GM19193 (cell line): ENCODE data around the gene RNF31.

Experiments used
- POLR2A ChIP-seq: IDR thresholded peaks from 4 replicates; pipeline ENCODE4 v1.6.1; 2011; ENCODE audit not compliant: insufficient read depth, insufficient read length; ENCODE audit errors: extremely low read depth

RNF31 gene

DNA sequence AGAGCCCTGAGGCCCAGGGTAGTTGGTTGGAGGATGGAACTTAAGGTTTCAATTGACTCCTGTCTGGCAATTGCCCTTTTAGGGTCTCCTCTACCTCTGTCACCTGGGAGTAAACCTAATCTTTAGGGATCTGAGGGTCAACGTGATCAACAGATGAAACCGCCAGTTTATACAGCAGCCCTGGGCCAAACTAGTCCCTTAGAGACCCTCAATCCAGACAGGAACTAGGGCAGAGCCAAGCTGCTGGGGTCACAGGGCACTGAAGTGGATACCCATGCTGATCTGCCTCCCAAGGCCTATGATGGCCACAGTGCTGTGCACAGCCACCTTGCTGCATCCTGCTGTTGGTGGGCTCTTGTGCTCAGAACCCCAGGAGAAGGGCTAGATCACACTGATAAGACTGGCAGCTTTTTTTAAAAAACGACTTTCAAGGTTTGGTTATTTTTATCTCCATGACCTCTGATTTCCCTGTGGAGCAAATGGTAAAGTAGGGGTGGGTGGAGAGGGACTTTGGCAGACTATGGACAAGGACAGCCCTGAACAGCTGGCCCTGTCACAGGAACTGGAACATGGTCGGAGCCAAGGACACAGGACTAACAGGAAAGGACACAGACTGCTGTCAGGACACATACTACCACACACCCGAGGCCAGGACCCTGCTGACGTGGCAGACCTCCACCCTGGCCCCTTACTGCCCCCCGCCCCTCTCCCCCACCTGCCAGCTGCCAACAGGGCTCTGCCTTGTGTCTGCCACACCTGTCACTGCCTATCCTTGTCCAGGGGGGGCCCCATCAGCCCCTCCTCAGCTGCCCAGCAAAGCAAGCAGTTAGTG, 16.4 kb upstream of the RNF31 start:
- TF ChIP-seq POLR2A, result no peak

DNA sequence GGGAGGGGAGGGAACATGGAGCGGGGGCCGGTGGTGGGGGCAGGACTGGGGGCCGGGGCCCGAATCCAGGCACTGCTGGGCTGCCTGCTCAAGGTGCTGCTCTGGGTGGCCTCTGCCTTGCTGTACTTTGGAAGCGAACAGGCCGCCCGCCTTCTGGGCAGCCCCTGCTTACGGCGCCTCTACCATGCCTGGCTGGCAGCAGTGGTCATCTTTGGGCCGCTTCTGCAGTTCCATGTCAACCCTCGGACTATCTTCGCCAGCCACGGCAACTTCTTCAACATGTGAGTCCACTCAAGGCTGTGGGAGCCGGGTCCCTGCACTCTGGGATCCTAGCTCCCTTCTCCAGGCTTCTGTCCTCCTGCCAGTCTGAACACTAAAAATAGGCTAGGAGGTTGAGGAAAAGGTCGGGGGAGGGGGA, 15.7 kb upstream of the RNF31 start:
- no peak for TF ChIP-seq POLR2A

DNA sequence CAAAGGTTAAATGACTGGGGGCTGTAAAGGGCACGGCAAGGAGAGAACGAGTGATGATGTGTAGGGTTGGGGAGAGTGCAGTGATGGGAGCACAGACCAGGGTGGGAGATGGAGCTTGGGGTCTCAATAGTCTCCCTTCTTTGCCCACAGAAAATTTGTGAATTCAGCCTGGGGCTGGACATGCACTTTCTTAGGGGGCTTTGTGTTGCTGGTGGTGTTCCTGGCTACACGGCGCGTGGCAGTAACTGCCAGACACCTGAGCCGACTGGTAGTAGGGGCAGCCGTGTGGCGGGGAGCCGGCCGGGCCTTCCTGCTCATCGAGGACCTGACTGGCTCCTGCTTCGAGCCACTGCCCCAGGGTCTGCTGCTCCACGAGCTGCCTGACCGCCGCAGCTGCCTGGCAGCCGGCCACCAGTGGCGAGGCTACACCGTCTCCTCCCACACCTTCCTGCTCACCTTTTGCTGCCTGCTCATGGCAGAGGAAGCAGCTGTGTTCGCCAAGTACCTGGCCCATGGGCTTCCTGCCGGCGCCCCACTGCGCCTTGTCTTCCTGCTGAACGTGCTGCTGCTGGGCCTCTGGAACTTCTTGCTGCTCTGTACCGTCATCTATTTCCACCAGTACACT, 15.1 kb upstream of the RNF31 start:
- no peak for TF ChIP-seq POLR2A

DNA sequence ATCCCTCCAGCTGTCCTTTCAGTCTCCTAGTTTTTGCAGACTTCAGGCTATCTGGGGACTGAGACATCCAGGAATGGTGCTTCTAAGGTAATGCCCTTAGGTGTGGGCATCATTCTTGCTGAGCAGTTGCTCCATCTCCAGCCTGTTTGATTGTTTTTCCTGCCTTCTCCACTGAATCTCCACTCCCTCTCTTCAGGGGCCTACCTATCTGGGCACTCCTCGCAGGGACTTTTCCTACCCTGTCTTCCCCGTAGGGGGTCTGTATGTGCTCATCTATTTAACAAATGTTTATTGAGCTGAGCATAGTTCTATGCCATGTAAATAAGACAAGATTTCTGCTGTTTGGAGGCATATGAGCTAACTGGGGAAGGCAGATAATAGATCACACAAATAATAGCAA, 14.3 kb upstream of the RNF31 start:
- TF ChIP-seq POLR2A, result no peak

DNA sequence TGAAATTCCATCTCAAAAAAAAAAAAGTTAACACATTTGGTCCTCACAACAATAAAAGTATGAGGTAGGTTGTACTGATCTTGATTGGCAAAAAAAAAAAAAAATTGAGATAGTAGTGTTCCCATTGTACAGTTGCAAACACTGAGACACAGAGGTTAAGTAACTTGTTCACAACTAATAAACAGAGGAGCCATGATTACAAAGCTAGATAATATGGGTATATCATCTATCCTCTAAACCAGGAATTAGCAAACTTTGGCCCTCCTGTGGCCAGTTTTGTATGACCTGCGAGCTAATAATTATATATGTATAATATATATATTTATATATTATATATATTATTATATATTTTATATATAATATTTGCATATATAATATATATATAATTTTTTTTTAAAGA, 13.6 kb upstream of the RNF31 start:
- no peak for TF ChIP-seq POLR2A

DNA sequence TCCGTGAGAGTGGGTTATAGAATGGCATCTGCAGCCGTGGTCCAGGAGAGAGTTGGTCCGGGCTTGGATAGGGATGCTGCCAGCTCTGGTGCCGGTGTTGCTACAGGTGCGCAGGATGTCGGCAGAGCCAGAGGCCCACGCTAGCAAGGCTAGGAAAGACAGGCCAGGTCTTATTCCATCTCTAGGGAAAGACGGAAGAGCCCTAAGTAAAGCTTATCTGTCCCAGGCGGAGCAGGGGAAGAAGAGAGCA, 11.8 kb upstream of the RNF31 start:
- no peak for TF ChIP-seq POLR2A

DNA sequence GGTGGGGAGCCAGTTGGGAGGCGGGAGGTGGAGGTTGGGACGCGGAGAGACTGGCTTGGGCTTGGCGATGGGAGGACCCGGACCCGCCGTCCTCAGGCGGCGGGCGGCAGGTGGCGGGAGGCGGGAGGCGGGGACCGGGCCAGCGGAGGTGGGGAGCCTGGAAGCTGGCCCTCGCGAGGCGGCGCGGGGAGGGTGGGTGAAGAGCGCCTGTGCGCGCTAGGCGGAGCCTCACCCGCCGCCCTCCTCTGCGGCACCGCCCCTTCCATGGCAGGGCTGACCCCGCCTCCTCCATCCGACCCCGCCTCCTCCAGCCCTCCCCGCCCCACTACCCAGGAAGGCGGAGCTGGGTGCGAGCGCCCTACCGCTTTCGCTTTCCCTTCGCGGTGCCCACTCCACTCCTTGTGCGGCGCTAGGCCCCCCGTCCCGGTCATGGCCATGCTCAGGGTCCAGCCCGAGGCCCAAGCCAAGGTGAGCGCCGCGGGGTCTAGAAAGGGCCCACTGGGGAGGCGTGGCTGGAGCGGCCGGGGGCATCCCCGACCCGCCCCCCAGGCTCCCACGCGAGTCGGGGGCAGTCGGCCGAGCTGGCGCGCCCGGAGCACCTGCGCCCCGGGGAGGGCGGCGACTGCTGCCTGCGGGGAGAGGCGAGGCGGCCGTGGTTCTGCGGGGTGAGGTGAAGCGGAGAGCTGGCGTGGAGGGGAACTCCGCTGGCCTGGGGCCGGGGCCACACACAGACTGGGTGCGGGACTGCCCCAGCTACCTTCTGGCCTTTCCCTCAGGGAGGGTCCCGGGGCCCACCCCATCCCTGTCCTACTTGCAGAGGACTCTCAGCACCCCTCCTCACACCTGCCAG, 11.2 kb upstream of the RNF31 start, which contains the start of gene PSME1:
Gene PSME1, plus strand, starts transcription at position 361 of the 850 bp plus-strand sequence. Its CDS starts 69 bp downstream, at position 430.
- peak; percentile 67 for TF ChIP-seq POLR2A

DNA sequence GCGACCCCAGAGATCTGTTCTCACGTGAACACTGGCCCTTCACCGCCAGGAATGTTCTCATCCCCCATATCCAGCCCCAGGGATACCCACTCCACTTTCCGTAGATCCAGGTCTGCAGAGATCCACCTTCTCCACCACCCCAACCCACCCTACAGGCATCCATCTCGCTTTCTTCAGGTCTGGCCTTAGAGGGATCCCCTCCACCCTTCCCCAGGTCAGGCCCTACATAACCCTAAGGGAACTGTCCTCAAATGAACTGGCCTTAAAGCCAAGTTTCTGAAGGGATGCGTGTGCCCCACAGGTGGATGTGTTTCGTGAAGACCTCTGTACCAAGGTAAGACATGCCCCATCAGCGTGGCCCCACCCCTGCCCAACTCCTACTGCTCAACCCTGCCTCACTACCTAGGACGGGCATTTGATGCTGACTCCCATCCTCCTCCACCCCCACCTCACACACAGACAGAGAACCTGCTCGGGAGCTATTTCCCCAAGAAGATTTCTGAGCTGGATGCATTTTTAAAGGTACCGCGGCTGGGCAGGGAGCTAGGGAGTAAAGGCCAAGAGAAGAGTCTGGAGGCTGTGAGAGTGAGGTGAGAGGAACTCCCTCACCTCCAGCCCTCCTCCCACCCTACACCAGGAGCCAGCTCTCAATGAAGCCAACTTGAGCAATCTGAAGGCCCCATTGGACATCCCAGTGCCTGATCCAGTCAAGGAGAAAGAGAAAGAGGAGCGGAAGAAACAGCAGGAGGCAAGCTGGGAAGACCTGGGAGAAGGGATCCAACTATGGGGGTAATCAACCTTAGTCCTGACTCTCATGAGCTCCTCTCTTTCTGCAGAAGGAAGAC, 10.4 kb upstream of the RNF31 start:
- no peak for TF ChIP-seq POLR2A

DNA sequence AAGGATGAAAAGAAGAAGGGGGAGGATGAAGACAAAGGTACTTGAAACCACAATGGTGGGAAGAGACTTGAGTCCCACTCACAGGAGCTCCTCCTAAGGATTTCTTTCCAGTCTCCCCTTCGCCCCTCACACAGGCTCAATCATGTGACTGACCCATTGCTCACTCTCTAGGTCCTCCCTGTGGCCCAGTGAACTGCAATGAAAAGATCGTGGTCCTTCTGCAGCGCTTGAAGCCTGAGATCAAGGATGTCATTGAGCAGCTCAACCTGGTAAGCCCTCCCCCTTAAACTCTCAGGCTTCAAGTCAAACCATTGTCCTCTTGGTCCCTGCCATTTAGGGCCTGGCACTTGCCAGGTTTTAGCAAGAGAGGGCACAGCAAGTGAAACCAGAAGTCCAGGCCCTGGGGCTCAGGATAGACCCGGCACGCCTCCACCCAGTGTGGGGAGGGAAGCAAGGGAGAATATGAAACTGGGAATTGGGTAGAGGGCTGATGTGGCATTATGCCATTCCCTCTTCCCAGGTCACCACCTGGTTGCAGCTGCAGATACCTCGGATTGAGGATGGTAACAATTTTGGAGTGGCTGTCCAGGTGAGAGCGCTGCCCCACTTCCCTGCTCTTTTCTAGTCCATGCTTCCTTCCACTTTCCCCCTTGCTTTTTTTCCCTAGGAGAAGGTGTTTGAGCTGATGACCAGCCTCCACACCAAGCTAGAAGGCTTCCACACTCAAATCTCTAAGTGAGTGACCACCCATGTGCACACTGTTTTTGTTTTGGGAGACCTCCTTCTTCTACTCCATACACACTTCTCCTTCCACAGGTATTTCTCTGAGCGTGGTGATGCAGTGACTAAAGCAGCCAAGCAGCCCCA, 9.5 kb upstream of the RNF31 start:
- TF ChIP-seq POLR2A, result peak; percentile 15

DNA sequence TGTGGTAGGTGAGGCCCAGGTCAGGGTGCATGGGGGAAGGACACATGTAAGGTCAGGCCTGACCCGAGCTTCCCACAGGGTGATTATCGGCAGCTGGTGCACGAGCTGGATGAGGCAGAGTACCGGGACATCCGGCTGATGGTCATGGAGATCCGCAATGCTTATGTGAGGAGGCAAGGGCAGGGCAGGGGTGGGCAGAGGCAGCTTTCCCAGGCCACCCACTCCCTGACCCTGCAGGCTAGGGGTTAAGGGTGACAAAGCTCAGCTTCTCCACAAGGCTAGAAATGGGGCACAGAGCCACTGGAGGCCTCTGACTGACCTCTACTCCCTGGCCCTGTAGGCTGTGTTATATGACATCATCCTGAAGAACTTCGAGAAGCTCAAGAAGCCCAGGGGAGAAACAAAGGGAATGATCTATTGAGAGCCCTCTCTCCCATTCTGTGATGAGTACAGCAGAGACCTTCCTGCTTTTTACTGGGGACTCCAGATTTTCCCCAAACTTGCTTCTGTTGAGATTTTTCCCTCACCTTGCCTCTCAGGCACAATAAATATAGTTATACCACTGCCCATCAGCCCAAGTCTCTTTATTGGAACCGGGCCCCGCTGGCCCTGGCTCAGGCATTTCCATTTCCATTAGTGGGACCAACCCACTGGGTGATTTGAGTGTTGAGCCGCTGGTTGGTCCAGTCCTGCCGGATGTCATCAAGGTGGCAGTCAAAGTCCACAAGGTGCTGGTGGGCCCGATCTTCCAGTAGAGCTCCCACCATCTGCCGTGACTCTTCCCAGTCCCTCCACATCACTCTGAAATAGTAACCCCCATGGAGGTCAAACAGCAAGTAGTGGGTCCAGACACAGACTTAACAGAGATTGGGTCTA, 8.7 kb upstream of the RNF31 start:
- TF ChIP-seq POLR2A, result no peak

DNA sequence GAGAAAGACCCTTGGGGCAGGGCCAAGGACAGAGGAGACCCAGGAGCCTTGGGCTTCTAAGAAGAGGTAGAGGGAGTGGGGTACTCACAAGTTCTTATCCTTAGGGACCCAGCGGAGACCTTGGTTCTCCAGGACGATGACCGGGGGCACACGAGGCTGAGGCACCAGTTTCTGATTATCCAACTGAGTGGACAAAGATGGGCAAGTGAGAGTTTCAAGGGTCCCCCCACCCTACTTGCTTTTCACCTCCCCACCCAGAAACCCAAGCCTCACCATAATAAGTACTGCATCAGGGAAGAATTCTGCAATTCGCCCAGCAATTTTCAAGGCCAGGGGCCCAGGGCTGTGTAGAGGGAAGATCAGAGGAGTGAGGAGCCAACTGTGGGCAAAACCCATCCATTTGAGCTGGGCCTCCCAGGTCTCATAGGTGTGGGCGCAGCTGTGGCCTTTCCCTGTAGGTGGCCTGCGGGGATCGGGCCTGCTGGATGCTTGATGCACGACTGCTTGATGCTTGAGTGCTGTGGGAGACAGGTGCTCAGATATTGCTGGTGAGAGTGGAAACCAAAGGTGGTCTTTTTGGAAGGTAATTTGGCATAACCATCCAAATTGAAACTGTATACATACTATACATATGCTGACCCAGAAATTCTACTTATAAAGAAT, 7.9 kb upstream of the RNF31 start:
- peak; percentile 32 for TF ChIP-seq POLR2A

DNA sequence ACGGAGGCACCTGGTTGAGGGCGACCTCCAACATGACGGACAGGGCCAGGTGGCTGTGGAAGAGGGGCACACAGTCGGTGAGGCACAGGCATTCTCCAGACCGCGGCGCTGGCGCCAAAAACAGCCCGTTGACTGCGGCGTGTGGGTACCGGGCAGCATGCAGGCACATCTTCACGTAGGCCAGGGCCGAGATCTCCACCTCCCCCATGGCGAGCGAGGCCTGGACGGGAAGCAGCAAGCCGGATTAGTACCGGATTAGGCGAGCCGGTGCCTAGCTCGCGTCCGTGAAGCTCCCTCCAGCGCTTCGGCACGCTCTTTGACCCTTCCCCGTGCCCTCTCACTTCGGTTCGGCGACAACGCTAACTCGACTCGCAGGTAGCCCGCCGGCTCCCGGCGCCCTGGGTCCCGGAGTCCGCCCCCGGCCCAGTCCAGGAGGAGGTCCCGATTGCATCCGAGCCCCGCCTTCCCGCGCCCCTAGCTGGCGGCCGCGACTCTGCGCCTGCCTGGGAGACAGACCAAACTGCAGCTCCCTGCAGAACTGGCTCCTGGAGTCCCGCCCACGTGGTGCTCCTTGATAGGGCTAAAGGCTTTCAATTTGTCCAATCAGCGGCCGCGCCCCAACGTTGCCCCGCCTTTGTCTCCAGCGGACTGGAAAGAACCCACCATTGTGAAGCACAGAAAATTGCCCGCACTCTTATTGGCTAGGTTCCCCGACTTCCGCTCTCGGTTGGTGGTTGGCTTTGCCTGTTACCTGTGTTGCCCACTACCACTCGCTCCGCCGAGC, 6.0 kb upstream of the RNF31 start, which contains the start of gene EMC9:
Gene EMC9, minus strand, starts transcription at position 495 of the 784 bp plus-strand sequence. Its CDS starts 287 bp downstream, at position 208.
- peak; percentile 91 for TF ChIP-seq POLR2A
